Retinal pigment epithelial cell (primary cell): Measurements from ENCODE around the gene GABRG3.
"Not testable (repeated sequence)": the region's sequence is repeated elsewhere in the genome, so short reads cannot be mapped to it uniquely, and the experiment has no call there.

Experiments used
- DNase-seq: peaks from one replicate; pipeline ENCODE4 v3.0.0-alpha.2; 2010; ENCODE audit warnings: low read depth
- H3K4me3 ChIP-seq: 2 replicates; pipeline ENCODE4 v1.5.1; 2011; ENCODE audit warnings: mild to moderate bottlenecking, low read length, control low read depth, moderate library complexity
- TF ChIP-seq, protein P1 (sequence below): conservative IDR thresholded peaks from 2 replicates; pipeline ENCODE4 v1.5.1; 2011; ENCODE audit warnings: low read depth, low read length, control low read depth, inconsistent platforms

The GABRG3 gene

GRCh38 chr15:26981492-26981891 lies 10.5 kb downstream of the GABRG3 start:
- no peak for DNase-seq
- no peak overlapping the region for H3K4me3 ChIP-seq
- TF ChIP-seq, protein P1, sequence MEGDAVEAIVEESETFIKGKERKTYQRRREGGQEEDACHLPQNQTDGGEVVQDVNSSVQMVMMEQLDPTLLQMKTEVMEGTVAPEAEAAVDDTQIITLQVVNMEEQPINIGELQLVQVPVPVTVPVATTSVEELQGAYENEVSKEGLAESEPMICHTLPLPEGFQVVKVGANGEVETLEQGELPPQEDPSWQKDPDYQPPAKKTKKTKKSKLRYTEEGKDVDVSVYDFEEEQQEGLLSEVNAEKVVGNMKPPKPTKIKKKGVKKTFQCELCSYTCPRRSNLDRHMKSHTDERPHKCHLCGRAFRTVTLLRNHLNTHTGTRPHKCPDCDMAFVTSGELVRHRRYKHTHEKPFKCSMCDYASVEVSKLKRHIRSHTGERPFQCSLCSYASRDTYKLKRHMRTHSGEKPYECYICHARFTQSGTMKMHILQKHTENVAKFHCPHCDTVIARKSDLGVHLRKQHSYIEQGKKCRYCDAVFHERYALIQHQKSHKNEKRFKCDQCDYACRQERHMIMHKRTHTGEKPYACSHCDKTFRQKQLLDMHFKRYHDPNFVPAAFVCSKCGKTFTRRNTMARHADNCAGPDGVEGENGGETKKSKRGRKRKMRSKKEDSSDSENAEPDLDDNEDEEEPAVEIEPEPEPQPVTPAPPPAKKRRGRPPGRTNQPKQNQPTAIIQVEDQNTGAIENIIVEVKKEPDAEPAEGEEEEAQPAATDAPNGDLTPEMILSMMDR, result no peak

- TF ChIP-seq, protein P1, result peak; percentile 23
- H3K4me3 ChIP-seq, result no peak overlapping the region
- no peak for DNase-seq
These were observed 12.8 kb downstream of the GABRG3 start for GRCh38 chr15:26983822-26984221.

DNA sequence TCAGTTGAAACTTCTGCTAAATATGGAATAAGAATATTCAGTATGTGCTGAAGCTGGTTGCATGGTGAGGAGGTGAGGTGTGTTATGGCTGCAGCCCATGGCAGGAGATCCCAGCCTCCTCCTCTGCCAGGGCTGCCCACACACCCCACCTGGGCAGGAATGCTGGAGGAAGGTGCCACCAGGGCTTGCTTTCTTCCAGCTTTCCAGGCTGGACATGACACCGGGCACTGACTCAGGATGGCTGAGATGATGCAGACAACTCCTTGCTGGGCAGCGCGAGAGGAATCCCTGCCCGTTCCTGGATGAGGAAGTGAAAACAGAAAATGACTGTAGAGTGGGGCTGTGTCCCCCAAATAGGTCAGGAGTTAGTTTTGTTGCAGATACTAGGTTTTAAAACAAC lies 14.1 kb downstream of the GABRG3 start:
- no peak overlapping the region for H3K4me3 ChIP-seq
- DNase-seq, result no peak

GRCh38 chr15:26996250-26996649 lies 25.3 kb downstream of the GABRG3 start:
- H3K4me3 ChIP-seq, result no peak overlapping the region
- TF ChIP-seq, protein P1, result no peak
- DNase-seq, result no peak

More for the DNA sequence above, 14.1 kb downstream of the GABRG3 start:
- TF ChIP-seq, protein P1, result no peak

- DNase-seq, H3K4me3 ChIP-seq: not testable (repeated sequence)
These were observed 32.0 kb downstream of the GABRG3 start for GRCh38 chr15:27003003-27003402.

DNA sequence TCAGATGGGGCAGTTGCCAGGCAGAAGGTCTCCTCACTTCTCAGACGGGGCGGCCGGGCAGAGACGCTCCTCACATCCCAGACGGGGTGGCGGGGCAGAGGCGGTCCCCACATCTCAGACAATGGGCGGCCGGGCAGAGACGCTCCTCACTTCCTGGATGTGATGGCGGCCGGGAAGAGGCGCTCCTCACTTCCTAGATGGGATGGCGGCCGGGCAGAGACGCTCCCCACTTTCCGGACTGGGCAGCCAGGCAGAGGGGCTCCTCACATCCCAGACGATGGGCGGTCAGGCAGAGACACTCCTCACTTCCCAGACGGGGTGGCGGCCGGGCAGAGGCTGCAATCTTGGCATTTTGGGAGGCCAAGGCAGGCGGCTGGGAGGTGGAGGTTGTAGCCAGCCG lies 33.2 kb downstream of the GABRG3 start:
- not testable (repeated sequence) for DNase-seq, H3K4me3 ChIP-seq

GRCh38 chr15:27017168-27017809 lies 46.3 kb downstream of the GABRG3 start:
- peak; percentile 27 for DNase-seq
- TF ChIP-seq, protein P1, result peak; percentile 95
- no peak overlapping the region for H3K4me3 ChIP-seq

DNA sequence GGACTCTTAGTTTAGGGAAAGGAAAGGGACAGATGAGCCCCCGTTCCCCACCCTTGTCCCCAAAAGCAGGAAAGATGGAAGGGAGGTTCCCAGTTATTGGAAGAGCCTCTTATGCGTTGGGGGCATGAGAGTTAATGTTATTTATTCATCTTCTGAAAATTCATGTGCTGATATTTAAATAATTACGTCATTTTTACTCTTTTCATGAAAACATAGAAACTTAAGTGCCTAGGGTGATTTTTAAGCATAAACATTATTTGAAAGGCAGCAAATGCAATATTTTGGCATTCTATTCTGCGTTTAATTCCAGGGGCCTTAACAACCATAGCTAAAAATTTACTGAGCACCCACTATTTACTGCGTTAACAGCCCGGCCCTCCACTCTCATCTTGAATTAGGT lies 48.7 kb downstream of the GABRG3 start:
- no peak for DNase-seq
- no peak overlapping the region for H3K4me3 ChIP-seq

More for the DNA sequence above, 48.7 kb downstream of the GABRG3 start:
- TF ChIP-seq, protein P1, result no peak
